K562 (cell line): Measurements from ENCODE around the gene SP6. TPM values are rescaled to one million over a fixed set of nuclear protein-coding genes. Genes with fewer than 3 reads are reported as not detected.
A peak's percentile ranks its signal among the peaks of the same experiment; 100 is the strongest.

Experiments
- ARNT ChIP-seq, 2 experiments: fragments of 450-650 bp; IDR thresholded peaks; 2 replicates each; pipeline ENCODE4 v1.6.1; 2016; ENCODE audit warnings: mild to moderate bottlenecking in 1 of 2
- DIDO1 ChIP-seq: fragments of 450-650 bp; IDR thresholded peaks from 2 replicates; pipeline ENCODE4 v1.6.1; 2016; ENCODE audit warnings: low read depth, missing biosample characterization, missing genetic modification characterization
- HDAC8 ChIP-seq: fragments of 450-650 bp; IDR thresholded peaks from 2 replicates; pipeline ENCODE4 v1.6.1; 2016; ENCODE audit warnings: mild to moderate bottlenecking, missing genetic modification characterization, moderate library complexity, missing compliant biosample characterization
- JUND ChIP-seq, 2 experiments: IDR thresholded peaks; 2 replicates in 1 of 2; 3 replicates in 1 of 2; pipeline ENCODE4 v1.6.1; 2011; ENCODE audit warnings: borderline replicate concordance in 2 of 2, low read depth in 2 of 2, low read length in 2 of 2, improper control_type of control experiment in 1 of 2, missing biosample characterization in 1 of 2, missing genetic modification characterization in 1 of 2, missing genetic modification reagents in 1 of 2
- KDM4B ChIP-seq, 2 experiments: fragments of 450-650 bp in 1 of 2; sonication (generic) in 1 of 2; IDR thresholded peaks; 2 replicates each; pipeline ENCODE4 v1.6.1; 2016 to 2017; ENCODE audit warnings: borderline replicate concordance in 2 of 2, antibody characterized with exemption in 1 of 2, low read depth in 1 of 2, mild to moderate bottlenecking in 1 of 2
- L3MBTL2 ChIP-seq: fragments of 450-650 bp; IDR thresholded peaks from 2 replicates; pipeline ENCODE4 v1.6.1; 2016; ENCODE audit warnings: mild to moderate bottlenecking, moderate library complexity
- MEIS2 ChIP-seq: fragments of 450-650 bp; IDR thresholded peaks from 2 replicates; pipeline ENCODE4 v1.6.1; 2014; ENCODE audit warnings: mild to moderate bottlenecking; ENCODE audit not compliant: partially characterized antibody
- MTA1 ChIP-seq: fragments of 450-650 bp; IDR thresholded peaks from 2 replicates; pipeline ENCODE4 v1.6.1; 2017; ENCODE audit warnings: borderline replicate concordance
- MTA3 ChIP-seq: fragments of 450-650 bp; formaldehyde crosslinking; IDR thresholded peaks from 2 replicates; pipeline ENCODE4 v1.6.1; 2017; ENCODE audit warnings: mild to moderate bottlenecking, borderline replicate concordance
- NFIX ChIP-seq: fragments of 250-450 bp; sonication (Bioruptor Pico); IDR thresholded peaks from 2 replicates; pipeline ENCODE4 v1.4.0; 2020; ENCODE audit warnings: low read depth, mild to moderate bottlenecking, moderate library complexity
- NR2C2 ChIP-seq, 2 experiments: fragments of 200-800 bp in 1 of 2; sonication (Bioruptor generic) in 1 of 2; sonication (generic) in 1 of 2; formaldehyde crosslinking in 1 of 2; IDR thresholded peaks; 2 replicates each; pipeline versions ENCODE4 v1.6.1 to v1.8.0; 2016 to 2022; ENCODE audit warnings: mild to moderate bottlenecking in 1 of 2, missing compliant biosample characterization in 1 of 2, missing genetic modification characterization in 1 of 2, missing genetic modification reagents in 1 of 2
- PML ChIP-seq: IDR thresholded peaks from 2 replicates; pipeline ENCODE4 v1.6.1; 2012; ENCODE audit warnings: low read length, inconsistent platforms
- POLR2H ChIP-seq: IDR thresholded peaks from 2 replicates; pipeline ENCODE4 v1.6.1; 2016; ENCODE audit warnings: missing genetic modification characterization, low read depth, mild to moderate bottlenecking, control low read depth, missing compliant biosample characterization, moderate library complexity
- SIRT6 ChIP-seq: IDR thresholded peaks from one replicate; pipeline ENCODE4 v1.6.1; 2012; ENCODE audit warnings: low read depth, mild to moderate bottlenecking, control low read depth, inconsistent platforms, low read length, moderate library complexity
- TEAD4 ChIP-seq, 2 experiments: sonication (generic) in 1 of 2; formaldehyde crosslinking in 1 of 2; IDR thresholded peaks; 2 replicates each; pipeline versions ENCODE4 v1.6.1 to v1.8.0; 2012 to 2022; ENCODE audit warnings: borderline replicate concordance in 1 of 2, inconsistent platforms in 1 of 2, low read length in 1 of 2, mild to moderate bottlenecking in 1 of 2, missing genetic modification reagents in 1 of 2
- YY1 ChIP-seq, 3 experiments: IDR thresholded peaks; 2 replicates each; pipeline ENCODE4 v1.6.1; 2011; ENCODE audit warnings: low read length in 2 of 3, mild to moderate bottlenecking in 2 of 3, moderate library complexity in 2 of 3, borderline replicate concordance in 1 of 3, control low read depth in 1 of 3, low read depth in 1 of 3; ENCODE audit not compliant: insufficient read depth in 3 of 3, insufficient replicate concordance in 2 of 3, control insufficient read depth in 1 of 3, insufficient read length in 1 of 3; ENCODE audit errors: extremely low read depth in 1 of 3
- ZKSCAN1 ChIP-seq: fragments of 150-350 bp; IDR thresholded peaks from 2 replicates; pipeline ENCODE4 v1.6.1; 2016; ENCODE audit warnings: low read depth, low read length
- ZNF316 ChIP-seq: fragments of 450-650 bp; IDR thresholded peaks from 2 replicates; pipeline ENCODE4 v1.6.1; 2016
- ZNF696 ChIP-seq: fragments of 250-450 bp; sonication (Bioruptor Pico); conservative IDR thresholded peaks from 2 replicates; pipeline ENCODE4 v1.4.0; 2020; ENCODE audit warnings: mild to moderate bottlenecking, moderate library complexity
- ZZZ3 ChIP-seq: fragments of 450-650 bp; IDR thresholded peaks from 2 replicates; pipeline ENCODE4 v1.6.1; 2016; ENCODE audit warnings: antibody characterized with exemption, mild to moderate bottlenecking, moderate library complexity
- polyA plus RNA-seq, 8 experiments: library from polyadenylated mRNA; depleted of rRNA in 4 of 8; stranded (reverse) in 5 of 8; unstranded in 3 of 8; fragments of >200 nt; fragmentation: Nextera tagmentation in 2 of 8; fragmentation: Illumina TruSeq in 1 of 8; extraction: Ambion mirVana in 2 of 8; extraction: Trizol in 1 of 8; gene quantifications; 2 replicates each; pipeline versions ENCODE4 v1.2.1 to v1.2.3, GENCODE V29; 2011 to 2014; ENCODE audit warnings: inconsistent platforms in 1 of 8, missing spikeins in 1 of 8
- total RNA-seq, 7 experiments: library from RNA; depleted of rRNA in 6 of 7; stranded (reverse); fragments of >200 nt in 6 of 7; fragmentation: Illumina TruSeq in 2 of 7; extraction: Trizol in 2 of 7; gene quantifications; 2 replicates each; pipeline versions ENCODE4 v1.2.1 to v1.2.3, GENCODE V29; 2011 to 2021; ENCODE audit warnings: low replicate concordance in 1 of 7
- TF ChIP-seq, protein P1 (sequence below): sonication (generic); formaldehyde crosslinking; IDR thresholded peaks from 2 replicates; pipeline ENCODE4 v1.8.0; 2022; ENCODE audit warnings: mild to moderate bottlenecking, missing genetic modification reagents
- TF ChIP-seq, protein P2 (sequence below): fragments of 450-650 bp; formaldehyde crosslinking; IDR thresholded peaks from 2 replicates; pipeline ENCODE4 v1.4.0; 2020; ENCODE audit warnings: mild to moderate bottlenecking, moderate library complexity

SP6 gene
- total and polyA plus RNA-seq, 9 of the 15 experiments (the other 6 are each of a cell fraction or from before 2014, with no cell fraction given) = 0.11 to 7.9 (median 2.2) TPM

DNA sequence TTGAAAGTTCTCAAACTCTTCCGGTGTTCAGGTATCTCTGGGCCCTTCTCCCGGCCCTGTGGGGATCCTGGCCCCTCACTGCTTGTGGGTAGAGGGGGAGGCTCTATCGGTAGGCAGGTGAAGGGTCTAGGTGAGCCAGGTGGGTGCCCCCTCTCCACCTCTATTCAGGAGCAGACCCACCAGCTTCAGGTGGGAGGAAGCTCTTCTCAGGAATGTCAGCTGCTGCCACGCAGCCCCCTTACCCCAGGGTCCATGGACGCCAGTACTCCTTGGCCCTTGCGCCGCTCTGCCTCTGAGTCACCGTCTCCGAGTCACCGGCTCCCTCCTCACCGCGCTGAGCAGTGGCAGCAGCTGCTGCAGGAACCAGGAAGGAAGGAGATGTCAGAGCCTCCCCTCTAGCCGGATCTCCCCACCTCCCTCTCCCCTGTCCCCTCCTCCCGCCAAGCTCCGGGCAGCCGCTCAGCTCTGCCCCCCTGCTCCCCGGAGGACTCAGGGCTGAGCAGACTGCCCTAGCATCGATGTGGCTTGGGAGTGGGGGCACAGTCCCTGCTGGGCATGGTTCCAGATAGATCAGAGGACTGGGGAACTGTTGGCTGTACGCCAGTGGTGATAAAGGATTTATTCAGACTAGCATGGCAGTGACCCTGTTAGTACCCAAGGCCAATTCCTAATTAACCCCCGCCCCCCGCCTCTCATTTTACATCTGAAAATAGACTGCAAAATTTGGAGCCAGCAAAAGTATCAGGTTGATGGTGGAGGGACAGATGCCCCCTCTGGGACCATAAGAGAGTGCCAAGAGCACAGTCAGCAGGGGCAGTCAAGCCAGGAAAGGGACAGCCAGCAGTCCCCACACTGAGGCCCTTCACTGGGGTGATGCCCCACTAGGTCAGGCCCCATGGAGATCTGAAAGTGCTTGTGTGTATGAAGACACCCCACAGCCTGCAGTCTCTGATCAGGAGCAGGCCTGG is 29.3 kb downstream of the SP6 start, which contains the start of gene OSBPL7 (continued):
- TF ChIP-seq, protein P1, sequence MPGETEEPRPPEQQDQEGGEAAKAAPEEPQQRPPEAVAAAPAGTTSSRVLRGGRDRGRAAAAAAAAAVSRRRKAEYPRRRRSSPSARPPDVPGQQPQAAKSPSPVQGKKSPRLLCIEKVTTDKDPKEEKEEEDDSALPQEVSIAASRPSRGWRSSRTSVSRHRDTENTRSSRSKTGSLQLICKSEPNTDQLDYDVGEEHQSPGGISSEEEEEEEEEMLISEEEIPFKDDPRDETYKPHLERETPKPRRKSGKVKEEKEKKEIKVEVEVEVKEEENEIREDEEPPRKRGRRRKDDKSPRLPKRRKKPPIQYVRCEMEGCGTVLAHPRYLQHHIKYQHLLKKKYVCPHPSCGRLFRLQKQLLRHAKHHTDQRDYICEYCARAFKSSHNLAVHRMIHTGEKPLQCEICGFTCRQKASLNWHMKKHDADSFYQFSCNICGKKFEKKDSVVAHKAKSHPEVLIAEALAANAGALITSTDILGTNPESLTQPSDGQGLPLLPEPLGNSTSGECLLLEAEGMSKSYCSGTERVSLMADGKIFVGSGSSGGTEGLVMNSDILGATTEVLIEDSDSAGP (CRISPR knock-in tag) = no peak
- TF ChIP-seq NR2C2 (CRISPR knock-in tag; IDR thresholded peaks at IDR 0.05) (no peak), NR2C2 (tag; IDR thresholded peaks at IDR 0.05) (peak; percentile 39; the same call in 1 of the 2 replicates), PML (peak; percentile 16; the same call in 1 of the 2 replicates), POLR2H (tag) (no peak), ZNF696 (no peak), HDAC8 (tag) (no peak), L3MBTL2 (0 out of 2 replicates have a peak, but pooled peaks have one; percentile 15), ARNT (IDR thresholded peaks at IDR 0.05) (0 out of 4 replicates have a peak, but pooled peaks of 1 of the 2 experiments have one; percentile 21), NFIX (CRISPR knock-in tag) (no peak), MTA1 (no peak), MEIS2 (peak; percentile 48), TEAD4 (IDR thresholded peaks at IDR 0.05; ENCODE audit: low read length) (peak; percentile 9; the same call in 1 of the 2 replicates), TEAD4 (CRISPR knock-in tag; IDR thresholded peaks at IDR 0.05; ENCODE audit: borderline replicate concordance) (no peak), MTA3 (peak; percentile 70; the same call in 1 of the 2 replicates), ZKSCAN1 (no peak), JUND (IDR thresholded peaks at IDR 0.05; ENCODE audit: borderline replicate concordance, low read depth, low read length) (peak; percentile 84), JUND (tag; IDR thresholded peaks at IDR 0.05; ENCODE audit: borderline replicate concordance, low read depth, low read length) (peak; percentile 33; the same call in 1 of the 3 replicates), ZNF316 (no peak), ZZZ3 (no peak), KDM4B (IDR thresholded peaks at IDR 0.05; ENCODE audit: borderline replicate concordance in 2 of 2, low read depth in 1 of 2) (peak in 1 of 2 experiments; percentile 90; a peak in 1 of 4 replicates), DIDO1 (tag) (0 out of 2 replicates have a peak, but pooled peaks have one; percentile 10), YY1 (IDR thresholded peaks at IDR 0.05; ENCODE audit: borderline replicate concordance in 1 of 3, control insufficient read depth in 1 of 3, extremely low read depth in 1 of 3, insufficient read depth in 3 of 3, insufficient read length in 1 of 3, insufficient replicate concordance in 2 of 3, low read depth in 1 of 3, low read length in 2 of 3) (peak in 2 of 3 experiments; percentile 47 to 69), SIRT6 (no peak)
- TF ChIP-seq, protein P2, sequence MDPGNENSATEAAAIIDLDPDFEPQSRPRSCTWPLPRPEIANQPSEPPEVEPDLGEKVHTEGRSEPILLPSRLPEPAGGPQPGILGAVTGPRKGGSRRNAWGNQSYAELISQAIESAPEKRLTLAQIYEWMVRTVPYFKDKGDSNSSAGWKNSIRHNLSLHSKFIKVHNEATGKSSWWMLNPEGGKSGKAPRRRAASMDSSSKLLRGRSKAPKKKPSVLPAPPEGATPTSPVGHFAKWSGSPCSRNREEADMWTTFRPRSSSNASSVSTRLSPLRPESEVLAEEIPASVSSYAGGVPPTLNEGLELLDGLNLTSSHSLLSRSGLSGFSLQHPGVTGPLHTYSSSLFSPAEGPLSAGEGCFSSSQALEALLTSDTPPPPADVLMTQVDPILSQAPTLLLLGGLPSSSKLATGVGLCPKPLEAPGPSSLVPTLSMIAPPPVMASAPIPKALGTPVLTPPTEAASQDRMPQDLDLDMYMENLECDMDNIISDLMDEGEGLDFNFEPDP (CRISPR knock-in tag) = no peak
